ENCODE measurements around the gene TTBK2.

GRCh38 chr15:42721016-42721415, 199.6 kb downstream of the TTBK2 start:
- TF ChIP-seq CTCF (conservative IDR thresholded peaks at IDR 0.05; ENCODE audit: low read length) (no peak), EZH2phosphoT487 (IDR thresholded peaks at IDR 0.05; ENCODE audit: borderline replicate concordance, low read depth, low read length) (no peak)

All from OCI-LY7 (cell line).